ENCODE measurements around the gene BLOC1S3. TPM values are rescaled to one million over a fixed set of nuclear protein-coding genes. Genes with fewer than 3 reads are reported as not detected.

Gene BLOC1S3
- polyA plus RNA-seq, 1 experiment, result 7.0 TPM

GRCh38 chr19:45152504-45153338 is 25.9 kb upstream of the BLOC1S3 start:
- no peak for TF ChIP-seq CTCF (IDR thresholded peaks at IDR 0.05; ENCODE audit: low read depth, low read length)
- CTCF ChIA-PET, result no interaction called here
- H3K9me3 ChIP-seq (ENCODE audit: control insufficient read depth, insufficient read depth, low read length), result peaks cover 5% of the 10 kb centered on the region; the same call in 1 of the 2 replicates
- no peak overlapping the region for H3K27ac ChIP-seq (ENCODE audit: low read depth, low read length)
- H3K27me3 ChIP-seq (ENCODE audit: control insufficient read depth, insufficient read depth, low read length), result peaks cover 14% of the 10 kb centered on the region
- H3K4me3 ChIP-seq (ENCODE audit: low read depth, low read length), result peak overlapping the region; percentile 25
- POLR2A ChIA-PET, result interaction anchor here (0.7 to 2.3 kb wide), 3 partner anchors 25 to 325 kb away, joined by 3 to 8 read pairs (median 3); partner anchors contain the start of genes BLOC1S3 and TRAPPC6A
- no peak for DNase-seq (ENCODE audit: low read depth, low spot score)

GRCh38 chr19:45153339-45154063 is 25.1 kb upstream of the BLOC1S3 start:
- Histone ChIP-seq H3K9me3 (ENCODE audit: control insufficient read depth, insufficient read depth, low read length) (peaks cover 5% of the 10 kb centered on the region; the same call in 1 of the 2 replicates), H3K27me3 (ENCODE audit: control insufficient read depth, insufficient read depth, low read length) (peaks cover 14% of the 10 kb centered on the region), H3K27ac (ENCODE audit: low read depth, low read length) (no peak overlapping the region), H3K4me3 (ENCODE audit: low read depth, low read length) (peak overlapping the region; percentile 25; the same call in 1 of the 2 replicates)
- ChIA-PET POLR2A (interaction anchor here (0.7 to 2.3 kb wide), 2 partner anchors 25 to 119 kb away, joined by 3 to 8 read pairs; partner anchors contain the start of genes BLOC1S3 and TRAPPC6A), CTCF (no interaction called here)
- no peak for DNase-seq (ENCODE audit: low read depth, low spot score)
- no peak for TF ChIP-seq CTCF (IDR thresholded peaks at IDR 0.05; ENCODE audit: low read depth, low read length)

GRCh38 chr19:45154064-45154827 is 24.3 kb upstream of the BLOC1S3 start:
- Histone ChIP-seq H3K9me3 (ENCODE audit: control insufficient read depth, insufficient read depth, low read length) (peaks cover 5% of the 10 kb centered on the region; the same call in 1 of the 2 replicates), H3K27ac (ENCODE audit: low read depth, low read length) (no peak overlapping the region), H3K27me3 (ENCODE audit: control insufficient read depth, insufficient read depth, low read length) (peaks cover 14% of the 10 kb centered on the region), H3K4me3 (ENCODE audit: low read depth, low read length) (0 out of 2 replicates have a peak overlapping the region, but pooled peaks have one; percentile 7)
- CTCF ChIA-PET, result interaction anchor here (1.7 kb wide), 1 partner anchor 29 kb away, joined by 6 read pairs; no protein-coding TSS in a partner anchor
- no peak for DNase-seq (ENCODE audit: low read depth, low spot score)
- peak; percentile 1; the same call in 1 of the 2 replicates for TF ChIP-seq CTCF (IDR thresholded peaks at IDR 0.05; ENCODE audit: low read depth, low read length)
- POLR2A ChIA-PET, result interaction anchor here (0.6 kb wide), 2 partner anchors 26 to 77 kb away, joined by 4 to 11 read pairs; no protein-coding TSS in a partner anchor

GRCh38 chr19:45156011-45156630 is 22.5 kb upstream of the BLOC1S3 start:
- CTCF ChIA-PET, result no interaction called here

More at GRCh38 chr19:45156011-45156630, 22.5 kb upstream of the BLOC1S3 start:
- Histone ChIP-seq H3K27ac (ENCODE audit: low read depth, low read length) (no peak overlapping the region), H3K27me3 (ENCODE audit: control insufficient read depth, insufficient read depth, low read length) (peaks cover 17% of the 10 kb centered on the region), H3K4me3 (ENCODE audit: low read depth, low read length) (no peak overlapping the region), H3K9me3 (ENCODE audit: control insufficient read depth, insufficient read depth, low read length) (peaks cover 5% of the 10 kb centered on the region; the same call in 1 of the 2 replicates)
- POLR2A ChIA-PET, result no interaction called here
- no peak for DNase-seq (ENCODE audit: low read depth, low spot score)
- no peak for TF ChIP-seq CTCF (IDR thresholded peaks at IDR 0.05; ENCODE audit: low read depth, low read length)

All from AG04450 (cell line).